Activated CD8-positive, alpha-beta memory T cell treated with anti-CD3 and anti-CD28 coated beads, Interleukin-2, amount 50 U/mL, for 24 hours (primary cell): ENCODE data around the gene TPSG1.
"Not testable (repeated sequence)": the region's sequence is repeated elsewhere in the genome, so short reads cannot be mapped to it uniquely, and the experiment has no call there.

Source experiments
- DNase-seq: peaks from one replicate; pipeline ENCODE4 v3.0.0-alpha.2; 2020; ENCODE audit errors: extremely low read depth

The TPSG1 gene

DNA sequence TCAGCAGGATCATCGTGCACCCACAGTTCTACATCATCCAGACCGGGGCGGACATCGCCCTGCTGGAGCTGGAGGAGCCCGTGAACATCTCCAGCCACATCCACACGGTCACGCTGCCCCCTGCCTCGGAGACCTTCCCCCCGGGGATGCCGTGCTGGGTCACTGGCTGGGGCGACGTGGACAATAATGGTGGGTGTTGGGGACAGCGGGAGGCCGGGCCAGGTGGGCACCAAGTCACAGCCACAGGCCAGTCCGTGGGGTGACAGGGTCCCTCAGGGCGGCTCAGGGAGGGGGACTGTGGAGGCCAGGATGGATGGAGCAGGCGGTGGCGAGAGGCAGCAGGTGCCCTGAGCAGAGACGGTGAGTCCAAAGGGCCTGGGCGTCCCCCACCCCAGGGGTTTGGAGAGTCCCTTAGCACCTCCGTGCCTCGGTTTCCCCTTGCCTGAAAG, 31.8 kb upstream of the TPSG1 start:
- no peak for DNase-seq

DNA sequence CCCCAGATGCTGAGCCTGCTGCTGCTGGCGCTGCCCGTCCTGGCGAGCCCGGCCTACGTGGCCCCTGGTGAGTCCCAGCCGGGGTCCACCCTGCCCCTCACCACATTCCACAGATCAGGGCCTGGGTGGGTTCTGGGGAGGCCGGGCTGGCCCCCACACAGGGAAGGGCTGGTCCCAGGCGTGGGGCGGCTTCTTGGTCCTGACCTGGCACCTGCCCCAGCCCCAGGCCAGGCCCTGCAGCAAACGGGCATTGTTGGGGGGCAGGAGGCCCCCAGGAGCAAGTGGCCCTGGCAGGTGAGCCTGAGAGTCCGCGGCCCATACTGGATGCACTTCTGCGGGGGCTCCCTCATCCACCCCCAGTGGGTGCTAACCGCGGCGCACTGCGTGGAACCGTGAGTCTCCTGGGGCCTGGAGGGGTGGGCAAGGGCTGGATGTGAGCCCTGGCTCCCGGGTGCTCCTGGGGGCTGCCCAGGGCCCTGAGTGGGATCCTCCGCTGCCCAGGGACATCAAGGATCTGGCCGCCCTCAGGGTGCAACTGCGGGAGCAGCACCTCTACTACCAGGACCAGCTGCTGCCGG, 31.3 kb upstream of the TPSG1 start:
- DNase-seq: not testable (repeated sequence)

DNA sequence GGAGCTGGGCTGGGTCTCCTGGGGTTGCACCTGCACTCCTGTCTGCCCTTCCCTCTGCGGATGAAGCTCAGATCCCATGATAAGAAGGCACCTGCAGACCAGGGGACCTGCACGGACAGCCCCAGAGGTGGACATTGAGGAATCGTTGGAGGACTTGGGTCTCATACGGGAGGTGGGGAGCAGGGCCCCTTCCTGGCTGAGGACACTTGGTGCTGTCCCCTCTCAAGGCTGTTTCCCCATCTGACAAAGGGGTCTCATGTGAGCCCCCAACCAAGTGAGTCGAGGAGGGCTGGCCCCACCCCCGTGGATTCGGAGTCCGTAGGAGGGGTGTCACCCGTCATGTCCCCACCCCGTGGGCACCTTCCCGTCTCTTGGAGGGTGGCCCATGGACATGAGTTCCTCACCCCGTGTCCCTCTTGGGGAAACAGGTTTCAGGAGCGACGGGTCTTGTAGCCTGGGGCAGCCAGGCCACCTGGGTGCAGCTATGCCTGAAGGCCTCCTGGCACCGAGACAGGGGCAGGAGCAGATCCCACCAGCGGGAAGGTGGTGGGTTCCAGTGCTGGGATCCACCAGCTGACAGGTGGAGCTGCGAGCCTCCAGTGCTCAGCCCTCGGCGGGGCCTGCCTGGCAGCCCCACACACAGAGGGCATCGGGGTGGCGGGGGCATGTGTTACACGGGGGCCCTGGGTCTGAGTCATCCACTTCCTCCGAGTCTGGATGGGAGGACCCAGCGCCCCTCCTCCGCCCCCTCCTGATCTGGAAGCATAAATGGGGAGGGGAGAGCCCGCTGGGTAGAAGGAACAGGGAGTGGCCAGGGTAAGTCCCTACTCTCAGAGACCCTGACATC, 30.4 kb upstream of the TPSG1 start, which contains the start of gene TPSD1:
Gene TPSD1, plus strand, starts transcription at position 794 of the 847 bp plus-strand sequence. CDS start 212 bp downstream, outside the sequence.
- DNase-seq: not testable (repeated sequence)

DNA sequence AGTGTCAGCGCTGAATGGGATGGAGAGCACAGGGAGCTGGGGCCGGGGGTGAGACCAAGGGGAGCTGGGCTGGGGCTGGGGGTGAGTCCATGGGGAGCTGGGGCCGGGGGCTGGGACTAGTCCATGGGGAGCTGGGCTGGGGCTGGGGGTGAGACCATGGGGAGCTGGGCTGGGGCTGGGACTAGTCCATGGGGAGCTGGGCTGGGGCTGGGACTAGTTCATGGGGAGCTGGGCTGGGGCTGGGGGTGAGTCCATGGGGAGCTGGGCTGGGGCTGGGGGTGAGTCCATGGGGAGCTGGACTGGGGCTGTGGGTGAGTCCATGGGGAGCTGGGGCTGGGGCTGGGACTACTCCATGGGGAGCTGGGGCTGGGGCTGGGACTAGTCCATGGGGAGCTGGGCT, 29.8 kb upstream of the TPSG1 start:
- not testable (repeated sequence) for DNase-seq

DNA sequence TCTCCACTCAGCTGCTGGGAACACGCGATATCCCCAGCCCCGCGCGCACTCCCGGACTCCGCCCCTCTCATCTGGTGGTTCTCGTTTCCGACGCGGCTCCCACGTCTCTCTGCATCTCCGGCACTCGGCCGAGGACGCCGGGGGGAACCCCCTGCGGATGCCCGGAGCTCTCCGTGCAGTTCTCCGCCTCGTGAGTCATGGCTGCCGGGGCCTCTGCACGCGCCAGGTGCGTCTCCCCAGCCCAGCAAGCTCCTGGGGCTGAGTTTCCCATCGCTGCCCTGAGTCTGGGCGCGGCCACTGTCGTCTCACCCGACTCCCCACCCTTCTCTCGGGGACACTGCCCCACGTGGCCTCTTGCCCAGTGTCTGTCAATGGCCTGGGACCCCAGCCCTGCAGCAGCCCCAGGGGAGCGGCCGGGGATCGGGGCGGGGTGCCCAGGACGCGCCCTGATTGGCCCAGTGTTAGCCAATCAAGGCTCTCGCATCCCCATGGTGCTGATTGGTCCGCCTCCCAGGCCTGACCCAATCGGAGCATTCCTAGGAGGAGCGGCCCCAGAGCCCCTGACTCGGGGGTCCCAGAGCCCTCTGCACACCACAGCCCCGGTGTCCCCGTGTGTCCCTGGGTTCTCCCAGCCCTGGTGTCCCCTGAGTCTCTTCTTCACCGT, 28.8 kb upstream of the TPSG1 start:
- DNase-seq: not testable (repeated sequence)

DNA sequence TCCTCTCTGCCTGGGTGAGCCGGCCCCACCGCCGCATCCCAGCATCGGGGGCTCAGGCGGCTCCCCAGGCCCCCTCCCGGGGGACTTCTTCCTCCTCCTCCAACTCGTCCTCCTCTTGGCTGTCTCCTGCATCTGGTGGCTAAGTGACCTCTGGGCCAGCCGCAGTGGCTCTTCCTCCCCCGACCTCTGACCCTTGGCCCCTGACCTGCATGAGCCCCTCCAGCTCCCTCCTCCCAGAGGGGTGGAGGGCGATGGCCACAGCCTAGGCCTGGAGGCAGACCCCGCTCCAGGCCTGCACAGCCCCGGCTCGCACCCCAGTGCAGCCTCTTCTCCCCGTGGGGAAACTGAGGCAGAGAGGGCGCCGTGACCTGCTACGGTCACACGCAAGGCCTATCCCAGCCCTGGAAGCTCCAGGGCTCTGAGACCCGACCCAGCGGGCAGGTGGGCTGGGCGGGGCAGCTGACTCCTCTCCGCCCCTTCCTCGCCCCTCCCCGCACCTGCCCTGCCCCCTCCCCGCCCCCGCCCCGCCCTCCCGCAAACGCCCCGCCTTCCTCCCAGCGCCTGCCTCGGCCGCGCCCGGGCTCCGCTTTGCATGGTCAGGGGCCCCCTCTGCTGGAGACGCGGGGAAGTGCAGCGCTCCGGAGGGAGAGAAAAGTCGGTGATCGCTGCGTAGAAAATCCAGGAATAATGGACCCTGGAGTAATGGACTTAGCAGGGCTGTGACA, 24.1 kb upstream of the TPSG1 start:
- DNase-seq: not testable (repeated sequence)

DNA sequence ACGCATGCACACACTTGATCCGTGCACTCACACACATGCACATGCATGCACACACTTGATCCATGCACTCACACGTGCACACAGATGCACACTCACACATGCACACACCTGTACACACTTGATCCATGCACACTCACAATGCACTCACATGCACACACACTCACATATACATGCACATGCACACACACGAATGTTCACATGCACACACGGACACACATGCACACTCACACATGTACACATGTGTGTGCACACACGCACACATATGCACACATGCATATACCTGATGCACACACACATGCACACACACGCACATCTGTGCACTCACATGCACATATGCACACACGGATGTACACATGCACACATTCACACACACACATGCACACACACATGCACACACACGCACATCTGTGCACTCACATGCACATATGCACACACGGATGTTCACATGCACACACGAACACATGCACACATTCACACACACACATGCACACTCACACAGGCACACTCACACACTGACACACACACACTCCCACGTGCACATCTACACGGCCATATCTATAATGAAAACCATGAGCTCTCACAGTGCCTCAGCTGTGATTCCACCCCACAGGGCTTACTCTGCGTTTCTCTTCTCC, 23.0 kb upstream of the TPSG1 start:
- not testable (repeated sequence) for DNase-seq

DNA sequence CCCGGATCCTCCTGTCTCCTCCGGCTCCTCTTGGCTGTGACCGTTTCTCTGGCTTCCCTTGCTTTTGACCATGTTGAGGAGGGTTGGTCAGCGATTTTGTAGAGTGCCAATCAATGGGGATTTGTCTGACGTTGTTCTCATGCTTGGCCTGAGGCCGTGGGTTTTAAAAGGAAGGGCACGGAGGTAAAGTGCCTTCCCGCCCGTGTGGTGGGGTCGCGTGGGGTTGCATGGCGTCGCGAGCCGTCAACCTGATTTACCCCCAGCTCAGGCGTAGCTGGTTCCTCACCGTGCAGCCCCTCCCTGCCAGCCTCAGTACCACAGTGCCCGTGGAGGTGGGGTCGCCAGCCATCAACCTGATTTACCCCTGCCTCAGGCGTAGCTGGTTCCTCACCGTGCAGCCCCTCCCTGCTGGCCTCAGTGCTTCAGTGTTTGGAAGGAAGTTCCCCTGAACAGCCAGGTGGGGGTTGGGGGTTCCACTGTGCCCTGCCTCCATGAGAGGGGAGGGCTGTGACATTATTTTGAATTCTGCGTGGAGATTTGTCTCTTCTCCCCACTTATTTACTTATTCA, 20.5 kb upstream of the TPSG1 start:
- no peak for DNase-seq

DNA sequence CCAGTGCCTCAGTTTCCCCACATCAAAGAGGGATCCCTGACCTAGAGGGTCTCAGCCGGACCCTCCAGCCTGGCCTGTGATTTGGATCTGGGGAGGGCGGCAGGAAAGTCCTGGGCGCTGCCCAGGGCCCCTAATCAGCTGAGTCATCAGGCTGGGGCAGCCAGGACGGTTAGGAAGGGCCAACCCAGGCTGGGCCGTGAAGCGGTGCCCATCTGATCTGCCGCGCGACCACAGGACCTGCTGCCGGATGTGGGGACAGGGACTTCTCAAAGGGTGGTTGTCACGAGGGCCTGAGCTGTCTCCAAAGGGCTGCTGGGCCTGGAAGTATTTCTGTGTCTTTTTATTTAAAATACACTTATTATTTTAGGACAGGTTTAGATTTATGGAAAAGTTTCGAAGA, 19.8 kb upstream of the TPSG1 start:
- no peak for DNase-seq

DNA sequence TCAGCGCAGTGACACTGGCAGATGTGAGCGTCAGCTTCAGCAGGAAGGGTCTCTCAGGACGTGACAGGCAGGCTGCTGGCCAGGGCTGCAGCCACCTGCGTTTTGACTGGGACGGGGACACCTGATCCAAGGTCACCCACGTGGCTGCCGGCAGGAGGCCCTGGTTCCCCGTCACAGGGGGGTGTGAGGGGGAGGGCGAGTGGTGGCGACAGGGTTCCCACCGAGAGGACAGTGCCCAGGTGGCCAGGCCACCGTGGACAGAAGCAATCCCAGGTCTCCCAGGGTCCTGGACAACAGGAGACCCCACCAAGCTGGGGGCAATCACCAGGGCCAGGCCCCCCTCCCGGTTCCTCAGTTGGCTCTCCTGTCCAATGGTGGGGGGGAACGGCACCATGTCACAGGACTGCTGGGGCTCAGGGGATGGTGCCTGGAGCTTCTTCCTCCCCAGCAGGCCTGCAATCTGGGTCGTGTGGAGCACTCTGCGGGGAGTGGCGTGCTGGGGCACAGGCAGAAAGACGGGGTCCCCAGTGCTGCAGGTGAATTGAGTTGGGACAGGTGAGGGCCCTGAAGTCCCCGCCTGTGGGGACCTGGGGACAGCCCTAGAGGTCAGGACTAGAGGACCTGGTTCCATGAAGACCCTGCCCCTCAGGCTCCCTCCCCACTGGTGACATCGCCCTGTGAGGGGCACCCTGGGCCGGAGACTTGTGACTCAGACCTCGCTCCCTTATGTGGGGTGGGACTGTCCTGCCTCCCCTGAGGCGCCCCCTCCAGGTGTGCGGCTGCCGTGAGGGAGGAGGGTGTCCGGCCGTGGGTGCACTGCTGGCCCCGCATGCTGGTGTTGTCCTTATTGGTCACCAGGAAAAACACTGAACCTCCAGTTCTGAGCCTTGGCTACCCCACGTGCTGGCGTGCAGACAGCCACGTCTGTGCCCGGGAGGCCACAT, 19.1 kb upstream of the TPSG1 start:
- not testable (repeated sequence) for DNase-seq

DNA sequence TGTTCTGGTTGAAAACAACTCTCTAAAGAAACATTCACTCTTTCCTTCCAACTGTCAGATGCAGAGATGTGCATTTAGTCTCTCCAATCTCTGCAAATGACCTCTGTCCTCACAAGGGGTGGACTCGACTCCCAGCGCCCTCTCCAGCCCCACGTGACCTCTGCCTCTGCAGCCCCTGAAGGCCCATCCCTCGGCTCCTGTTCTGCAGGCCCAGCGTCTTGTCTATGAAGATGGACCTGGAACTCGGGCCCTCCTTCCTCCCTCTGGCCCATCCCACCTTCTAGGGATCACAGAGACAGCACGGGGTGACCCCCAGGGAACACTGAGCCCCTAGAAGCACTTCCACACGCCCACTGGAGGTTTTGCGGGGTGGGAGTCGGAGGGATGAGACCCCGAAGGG, 18.3 kb upstream of the TPSG1 start:
- DNase-seq: not testable (repeated sequence)

DNA sequence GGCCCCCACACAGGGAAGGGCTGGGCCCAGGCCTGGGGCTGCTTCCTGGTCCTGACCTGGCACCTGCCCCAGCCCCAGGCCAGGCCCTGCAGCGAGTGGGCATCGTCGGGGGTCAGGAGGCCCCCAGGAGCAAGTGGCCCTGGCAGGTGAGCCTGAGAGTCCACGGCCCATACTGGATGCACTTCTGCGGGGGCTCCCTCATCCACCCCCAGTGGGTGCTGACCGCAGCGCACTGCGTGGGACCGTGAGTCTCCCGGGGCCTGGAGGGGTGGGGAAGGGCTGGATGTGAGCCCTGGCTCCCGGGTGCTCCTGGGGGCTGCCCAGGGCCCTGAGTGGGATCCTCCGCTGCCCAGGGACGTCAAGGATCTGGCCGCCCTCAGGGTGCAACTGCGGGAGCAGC, 16.0 kb upstream of the TPSG1 start:
- DNase-seq: not testable (repeated sequence)

DNA sequence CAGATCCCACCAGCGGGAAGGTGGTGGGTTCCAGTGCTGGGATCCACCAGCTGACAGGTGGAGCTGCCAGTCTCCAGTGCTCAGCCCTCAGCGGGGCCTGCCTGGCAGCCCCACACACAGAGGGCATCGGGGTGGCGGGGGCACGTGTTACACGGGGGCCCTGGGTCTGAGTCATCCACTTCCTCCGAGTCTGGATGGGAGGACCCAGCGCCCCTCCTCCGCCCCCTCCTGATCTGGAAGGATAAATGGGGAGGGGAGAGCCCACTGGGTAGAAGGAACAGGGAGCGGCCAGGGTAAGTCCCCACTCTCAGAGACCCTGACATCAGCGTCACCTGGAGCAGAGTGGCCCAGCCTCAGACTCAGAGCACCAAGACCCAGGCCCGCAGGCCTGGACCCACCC, 15.4 kb upstream of the TPSG1 start, which contains the start of gene TPSAB1:
Gene TPSAB1, plus strand, starts transcription at position 270 of the 400 bp plus-strand sequence. CDS start 234 bp downstream, outside the sequence.
- DNase-seq: not testable (repeated sequence)

DNA sequence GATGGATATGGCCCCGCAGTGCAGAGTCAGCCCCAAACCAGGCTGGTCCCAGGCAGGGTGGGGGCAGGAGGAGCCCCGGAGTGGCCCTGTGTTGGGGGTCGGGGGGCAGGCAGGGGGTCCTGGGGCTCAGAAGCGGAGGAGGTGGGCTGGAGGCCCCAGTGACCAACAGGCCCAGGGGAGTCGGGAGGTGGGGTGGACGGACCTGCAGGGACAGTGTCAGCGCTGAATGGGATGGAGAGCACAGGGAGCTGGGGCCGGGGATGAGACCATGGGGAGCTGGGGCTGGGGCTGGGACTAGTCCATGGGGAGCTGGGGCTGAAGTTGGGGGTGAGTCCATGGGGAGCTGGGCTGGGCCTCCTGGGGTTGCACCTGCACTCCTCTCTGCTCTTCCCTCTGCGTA, 14.5 kb upstream of the TPSG1 start:
- not testable (repeated sequence) for DNase-seq

DNA sequence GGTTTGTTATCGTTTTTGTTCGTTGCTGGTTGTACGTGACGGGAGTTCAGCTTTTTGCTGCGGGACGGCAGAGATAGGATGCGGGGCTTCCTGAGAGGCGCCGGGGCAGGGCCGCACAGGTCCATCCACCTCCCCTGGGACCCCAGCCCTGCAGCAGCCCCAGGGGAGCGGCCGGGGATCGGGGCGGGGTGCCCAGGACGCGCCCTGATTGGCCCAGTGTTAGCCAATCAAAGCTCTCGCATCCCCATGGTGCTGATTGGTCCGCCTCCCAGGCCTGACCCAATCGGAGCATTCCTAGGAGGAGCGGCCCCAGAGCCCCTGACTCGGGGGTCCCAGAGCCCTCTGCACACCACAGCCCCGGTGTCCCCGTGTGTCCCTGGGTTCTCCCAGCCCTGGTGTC, 13.8 kb upstream of the TPSG1 start:
- not testable (repeated sequence) for DNase-seq

DNA sequence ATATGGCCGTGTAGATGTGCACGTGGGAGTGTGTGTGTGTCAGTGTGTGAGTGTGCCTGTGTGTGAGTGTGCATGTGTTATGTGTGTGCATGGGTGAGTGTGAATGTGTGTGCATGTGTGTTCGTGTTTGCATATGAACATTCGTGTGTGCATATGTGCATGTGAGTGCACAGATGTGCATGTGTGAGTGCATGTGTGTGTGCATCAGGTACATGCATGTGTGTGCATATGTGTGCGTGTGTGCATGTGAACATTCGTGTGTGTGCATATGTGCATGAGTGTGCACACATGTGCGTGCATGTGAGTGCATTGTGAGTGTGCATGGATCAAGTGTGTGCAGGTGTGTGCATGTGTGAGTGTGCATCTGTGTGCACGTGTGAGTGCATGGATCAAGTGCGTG, 12.9 kb upstream of the TPSG1 start:
- DNase-seq: no peak

DNA sequence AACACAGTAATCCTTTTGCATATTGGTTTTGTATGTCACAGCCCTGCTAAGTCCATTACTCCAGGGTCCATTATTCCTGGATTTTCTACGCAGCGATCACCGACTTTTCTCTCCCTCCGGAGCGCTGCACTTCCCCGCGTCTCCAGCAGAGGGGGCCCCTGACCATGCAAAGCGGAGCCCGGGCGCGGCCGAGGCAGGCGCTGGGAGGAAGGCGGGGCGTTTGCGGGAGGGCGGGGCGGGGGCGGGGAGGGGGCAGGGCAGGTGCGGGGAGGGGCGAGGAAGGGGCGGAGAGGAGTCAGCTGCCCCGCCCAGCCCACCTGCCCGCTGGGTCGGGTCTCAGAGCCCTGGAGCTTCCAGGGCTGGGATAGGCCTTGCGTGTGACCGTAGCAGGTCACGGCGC, 11.6 kb upstream of the TPSG1 start:
- not testable (repeated sequence) for DNase-seq

DNA sequence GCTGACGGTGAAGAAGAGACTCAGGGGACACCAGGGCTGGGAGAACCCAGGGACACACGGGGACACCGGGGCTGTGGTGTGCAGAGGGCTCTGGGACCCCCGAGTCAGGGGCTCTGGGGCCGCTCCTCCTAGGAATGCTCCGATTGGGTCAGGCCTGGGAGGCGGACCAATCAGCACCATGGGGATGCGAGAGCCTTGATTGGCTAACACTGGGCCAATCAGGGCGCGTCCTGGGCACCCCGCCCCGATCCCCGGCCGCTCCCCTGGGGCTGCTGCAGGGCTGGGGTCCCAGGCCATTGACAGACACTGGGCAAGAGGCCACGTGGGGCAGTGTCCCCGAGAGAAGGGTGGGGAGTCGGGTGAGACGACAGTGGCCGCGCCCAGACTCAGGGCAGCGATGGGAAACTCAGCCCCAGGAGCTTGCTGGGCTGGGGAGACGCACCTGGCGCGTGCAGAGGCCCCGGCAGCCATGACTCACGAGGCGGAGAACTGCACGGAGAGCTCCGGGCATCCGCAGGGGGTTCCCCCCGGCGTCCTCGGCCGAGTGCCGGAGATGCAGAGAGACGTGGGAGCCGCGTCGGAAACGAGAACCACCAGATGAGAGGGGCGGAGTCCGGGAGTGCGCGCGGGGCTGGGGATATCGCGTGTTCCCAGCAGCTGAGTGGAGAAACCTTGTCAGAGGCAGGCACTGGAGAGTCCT, 7.1 kb upstream of the TPSG1 start:
- not testable (repeated sequence) for DNase-seq

DNA sequence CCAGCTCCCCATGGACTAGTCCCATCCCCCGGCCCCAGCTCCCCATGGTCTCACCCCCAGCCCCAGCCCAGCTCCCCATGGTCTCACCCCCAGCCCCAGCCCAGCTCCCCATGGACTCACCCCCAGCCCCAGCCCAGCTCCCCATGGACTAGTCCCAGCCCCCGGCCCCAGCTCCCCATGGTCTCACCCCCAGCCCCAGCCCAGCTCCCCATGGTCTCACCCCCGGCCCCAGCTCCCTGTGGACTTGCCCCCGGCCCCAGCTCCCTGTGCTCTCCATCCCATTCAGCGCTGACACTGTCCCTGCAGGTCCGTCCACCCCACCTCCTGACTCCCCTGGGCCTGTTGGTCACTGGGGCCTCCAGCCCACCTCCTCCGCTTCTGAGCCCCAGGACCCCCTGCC, 6.2 kb upstream of the TPSG1 start:
- not testable (repeated sequence) for DNase-seq
